GM20000 (cell line): Measurements from ENCODE around the gene RGS3.

Experiments used
- DNase-seq: peaks from one replicate; pipeline ENCODE4 v3.0.0; 2012; ENCODE audit warnings: low spot score
- TF ChIP-seq, protein P1 (sequence below): IDR thresholded peaks from 2 replicates; pipeline ENCODE4 v1.5.1; 2012; ENCODE audit warnings: mild to moderate bottlenecking, control low read depth; ENCODE audit errors: extremely low read depth, missing control alignments

Gene RGS3

DNA sequence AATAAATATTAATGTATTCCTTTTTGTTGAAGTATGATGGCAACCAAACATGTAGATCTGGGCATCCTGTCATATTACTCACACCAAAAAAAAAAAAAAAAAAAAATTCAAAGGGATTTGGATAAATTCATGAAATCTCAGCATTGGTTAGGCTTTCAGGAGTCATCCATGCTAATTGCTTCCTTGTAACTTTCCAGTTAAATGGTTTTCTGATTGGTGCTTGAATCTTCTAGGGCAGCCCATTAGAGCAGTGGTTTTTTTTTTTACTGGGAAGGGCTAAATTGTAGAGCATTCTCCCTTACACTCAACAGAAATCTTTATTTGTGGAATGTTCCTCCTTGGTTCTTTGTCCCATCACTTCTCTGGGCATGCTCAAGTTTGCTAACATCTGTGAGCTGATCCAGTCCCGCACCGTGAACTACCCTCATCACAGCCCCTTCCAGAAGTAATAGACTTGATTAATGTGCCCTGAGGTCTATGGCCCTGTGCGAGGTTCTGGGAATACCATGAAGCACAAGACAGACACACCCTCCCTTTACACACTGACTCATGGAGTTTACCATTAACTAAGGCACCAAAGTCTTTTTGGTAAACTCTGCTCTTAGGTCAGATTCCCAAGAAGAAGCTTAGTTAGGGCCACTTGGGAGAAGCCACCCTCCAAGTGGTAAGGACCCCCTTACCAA lies 56.0 kb downstream of the RGS3 start:
- DNase-seq: no peak
- TF ChIP-seq, protein P1, sequence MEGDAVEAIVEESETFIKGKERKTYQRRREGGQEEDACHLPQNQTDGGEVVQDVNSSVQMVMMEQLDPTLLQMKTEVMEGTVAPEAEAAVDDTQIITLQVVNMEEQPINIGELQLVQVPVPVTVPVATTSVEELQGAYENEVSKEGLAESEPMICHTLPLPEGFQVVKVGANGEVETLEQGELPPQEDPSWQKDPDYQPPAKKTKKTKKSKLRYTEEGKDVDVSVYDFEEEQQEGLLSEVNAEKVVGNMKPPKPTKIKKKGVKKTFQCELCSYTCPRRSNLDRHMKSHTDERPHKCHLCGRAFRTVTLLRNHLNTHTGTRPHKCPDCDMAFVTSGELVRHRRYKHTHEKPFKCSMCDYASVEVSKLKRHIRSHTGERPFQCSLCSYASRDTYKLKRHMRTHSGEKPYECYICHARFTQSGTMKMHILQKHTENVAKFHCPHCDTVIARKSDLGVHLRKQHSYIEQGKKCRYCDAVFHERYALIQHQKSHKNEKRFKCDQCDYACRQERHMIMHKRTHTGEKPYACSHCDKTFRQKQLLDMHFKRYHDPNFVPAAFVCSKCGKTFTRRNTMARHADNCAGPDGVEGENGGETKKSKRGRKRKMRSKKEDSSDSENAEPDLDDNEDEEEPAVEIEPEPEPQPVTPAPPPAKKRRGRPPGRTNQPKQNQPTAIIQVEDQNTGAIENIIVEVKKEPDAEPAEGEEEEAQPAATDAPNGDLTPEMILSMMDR: no peak

DNA sequence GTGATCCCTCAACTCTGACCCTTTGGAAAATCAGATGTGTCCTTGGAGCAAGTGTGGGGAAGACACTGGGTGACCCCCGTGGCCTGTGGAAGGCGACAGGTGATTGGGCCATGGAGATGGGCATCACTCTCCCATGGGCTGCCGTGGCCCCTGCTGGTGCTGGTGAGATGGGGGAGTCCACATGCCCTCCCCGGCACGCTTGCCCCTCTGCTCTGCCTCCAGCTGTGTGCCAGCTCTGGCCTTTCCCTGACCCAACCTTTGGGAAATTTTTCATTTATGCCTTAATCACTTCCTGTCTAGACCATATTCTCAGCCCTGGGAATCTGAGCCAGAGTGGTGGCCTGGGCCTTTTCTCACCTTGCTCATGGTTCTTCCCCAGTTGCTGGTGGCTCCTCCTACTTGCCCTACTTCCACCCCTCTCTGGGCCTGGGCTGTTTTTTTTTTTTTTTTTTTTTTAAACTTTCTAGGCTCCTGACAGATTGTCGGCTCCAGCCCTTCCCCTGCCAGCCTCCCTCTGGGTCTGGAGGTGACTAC lies 56.6 kb downstream of the RGS3 start:
- DNase-seq: peak; percentile 69
- TF ChIP-seq, protein P1: no peak

DNA sequence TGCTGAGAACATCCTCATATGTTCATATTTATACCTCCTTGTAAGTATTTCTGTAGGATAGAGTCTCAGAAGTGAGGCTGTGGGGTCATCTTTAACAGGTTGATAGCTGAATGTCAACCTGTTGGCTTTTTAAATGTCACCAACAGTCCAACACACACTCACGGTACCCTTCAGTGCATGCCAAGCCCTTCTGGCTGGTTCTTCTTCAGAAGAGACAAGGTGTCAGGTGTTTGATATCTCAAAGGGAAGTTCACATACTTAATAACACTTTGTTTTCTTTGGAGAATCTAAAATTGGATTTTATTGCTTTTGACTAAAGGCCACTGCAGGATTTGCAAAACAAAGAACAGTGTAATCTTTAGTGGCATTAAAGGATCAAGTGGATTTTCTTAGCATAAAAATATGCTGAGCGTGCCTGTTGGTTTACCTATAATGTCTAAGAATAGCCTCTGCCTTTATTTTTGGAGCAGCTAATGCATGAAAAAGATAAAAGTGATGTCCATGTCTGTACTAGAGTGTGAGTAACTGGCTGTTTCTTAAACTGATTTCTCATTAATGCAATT lies 58.2 kb downstream of the RGS3 start:
- DNase-seq: no peak
- TF ChIP-seq, protein P1: no peak

DNA sequence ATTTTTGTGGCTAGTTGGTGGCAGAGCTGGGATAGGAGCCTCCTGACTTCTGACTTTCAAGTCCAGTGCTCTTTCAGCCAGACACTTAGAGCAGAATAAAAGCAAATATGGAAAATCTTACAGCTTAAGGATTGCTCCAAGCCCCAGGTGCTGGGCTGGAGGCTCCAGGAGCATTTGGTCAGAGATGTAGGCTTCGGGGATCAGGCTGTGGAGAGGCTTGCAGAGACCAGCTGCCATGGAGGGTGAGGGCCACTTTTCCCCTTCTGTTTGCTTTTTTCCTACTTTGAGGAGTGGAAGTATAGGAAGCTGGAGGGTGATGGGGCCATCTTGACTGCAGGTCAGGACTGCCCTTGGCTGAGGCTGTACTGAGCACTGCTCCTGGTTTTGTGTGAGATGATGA lies 58.9 kb downstream of the RGS3 start:
- no peak for DNase-seq
- TF ChIP-seq, protein P1: no peak

DNA sequence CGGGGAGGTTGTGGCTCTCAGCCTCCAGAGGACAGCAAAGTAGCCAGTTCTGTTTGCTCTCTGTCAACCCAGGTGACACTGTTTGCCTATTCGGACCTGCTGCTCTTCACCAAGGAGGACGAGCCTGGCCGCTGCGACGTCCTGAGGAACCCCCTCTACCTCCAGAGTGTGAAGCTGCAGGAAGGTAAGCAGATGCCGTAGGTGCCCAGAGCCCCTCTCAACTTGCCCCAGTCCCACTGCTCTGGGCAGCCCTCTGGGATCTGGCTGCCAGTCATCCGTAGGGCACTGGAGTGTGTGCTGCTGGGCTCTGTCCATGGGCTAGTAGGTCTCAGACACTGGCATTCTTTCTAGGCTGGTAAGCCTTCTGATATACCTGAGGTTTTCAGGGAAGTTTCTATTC lies 59.3 kb downstream of the RGS3 start:
- no peak for DNase-seq
- TF ChIP-seq, protein P1: no peak

DNA sequence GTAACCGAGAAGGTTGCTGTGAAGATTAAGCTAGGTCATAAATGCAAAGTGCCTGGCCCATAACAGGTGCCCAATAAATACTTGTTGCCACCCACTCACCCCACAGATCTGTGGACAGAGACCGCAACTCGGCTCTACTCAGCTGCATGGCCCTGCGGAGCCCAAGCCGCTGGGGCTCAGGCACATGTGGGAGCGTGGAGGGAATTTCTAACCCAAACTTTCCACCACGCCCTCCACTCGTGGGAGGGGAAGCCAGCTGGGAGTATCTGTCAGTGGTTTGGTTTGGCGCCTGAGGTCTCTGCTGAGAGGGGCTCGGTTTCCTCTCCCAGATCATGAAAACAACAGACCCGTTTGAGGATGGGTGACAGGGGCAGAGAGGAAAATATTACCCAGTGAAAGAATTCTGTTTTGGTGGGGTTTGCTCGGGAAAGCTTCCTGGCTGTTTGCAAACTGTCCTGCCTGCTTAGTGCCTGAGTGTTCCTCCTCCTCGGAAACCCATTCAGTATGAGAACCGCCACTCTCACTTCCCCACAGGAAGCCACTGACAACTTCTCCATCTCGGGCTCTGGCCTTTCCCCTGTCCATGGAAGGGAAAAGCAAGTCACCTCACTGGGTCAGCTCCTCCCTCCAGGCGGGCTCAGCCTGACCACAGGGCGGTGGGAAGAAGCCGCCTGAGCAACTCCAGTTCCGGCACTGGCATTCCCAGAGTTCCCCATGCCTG lies 60.1 kb downstream of the RGS3 start:
- TF ChIP-seq, protein P1: no peak
- DNase-seq: peak; percentile 73

DNA sequence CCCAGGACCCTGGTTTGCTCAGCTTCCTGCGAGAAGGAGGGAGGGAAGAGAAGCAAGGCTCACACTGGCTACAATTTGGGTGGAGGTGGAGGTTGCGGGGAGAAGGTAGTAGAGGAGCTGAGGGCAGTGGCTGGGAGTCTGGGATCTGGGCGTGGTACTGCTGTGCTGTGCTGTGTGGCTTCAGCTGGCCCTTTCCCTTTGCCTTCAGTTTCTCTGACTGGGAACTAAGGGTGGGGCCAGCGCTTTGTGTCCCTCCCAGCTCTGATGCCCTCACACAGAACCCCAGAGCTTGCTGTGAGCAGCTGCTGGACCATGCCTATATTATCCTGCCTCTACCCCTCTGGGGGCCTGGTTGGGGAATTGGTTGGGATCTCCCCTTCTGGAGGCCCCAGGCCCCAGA lies 60.9 kb downstream of the RGS3 start:
- DNase-seq: no peak
- TF ChIP-seq, protein P1: no peak
